ENCODE results near the gene FXN.

DNA sequence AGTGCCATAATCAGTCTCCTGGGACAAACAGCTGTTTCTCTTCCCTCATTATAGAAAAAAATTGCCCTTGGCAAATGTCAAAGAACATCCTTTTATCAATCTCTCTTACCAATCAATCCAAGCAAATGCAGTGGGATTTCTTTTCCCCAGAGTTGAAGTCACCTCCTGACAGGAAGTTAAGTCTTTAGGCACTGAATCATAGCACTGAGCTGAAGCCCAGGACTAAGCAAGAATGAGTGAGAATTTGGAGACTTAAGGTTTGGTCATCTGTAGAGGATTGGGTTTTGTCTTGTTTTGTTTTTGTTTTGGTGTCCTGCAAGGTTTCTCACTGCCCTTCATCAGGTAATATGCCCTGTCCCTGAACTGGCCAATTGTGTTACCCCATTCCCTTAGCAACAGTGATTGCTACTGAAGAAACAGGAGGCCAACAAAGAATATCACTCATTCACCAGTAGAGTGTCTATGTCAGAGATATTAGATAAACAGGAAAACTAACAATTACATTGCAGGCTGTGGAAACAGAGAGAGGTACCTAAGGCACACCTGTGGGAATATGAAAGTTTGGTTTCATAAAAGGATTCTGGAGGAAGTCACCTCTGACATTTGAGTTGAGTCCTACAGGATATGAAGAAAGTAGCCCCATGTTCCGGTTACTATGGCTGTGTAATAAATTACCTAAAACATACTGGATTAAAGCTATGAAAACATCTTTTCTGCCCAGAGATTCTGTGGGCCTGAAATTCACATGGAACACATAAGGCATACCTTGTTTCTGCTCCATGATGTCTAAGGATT lies 4.5 kb upstream of the FXN start:
- TF ChIP-seq, protein P1, sequence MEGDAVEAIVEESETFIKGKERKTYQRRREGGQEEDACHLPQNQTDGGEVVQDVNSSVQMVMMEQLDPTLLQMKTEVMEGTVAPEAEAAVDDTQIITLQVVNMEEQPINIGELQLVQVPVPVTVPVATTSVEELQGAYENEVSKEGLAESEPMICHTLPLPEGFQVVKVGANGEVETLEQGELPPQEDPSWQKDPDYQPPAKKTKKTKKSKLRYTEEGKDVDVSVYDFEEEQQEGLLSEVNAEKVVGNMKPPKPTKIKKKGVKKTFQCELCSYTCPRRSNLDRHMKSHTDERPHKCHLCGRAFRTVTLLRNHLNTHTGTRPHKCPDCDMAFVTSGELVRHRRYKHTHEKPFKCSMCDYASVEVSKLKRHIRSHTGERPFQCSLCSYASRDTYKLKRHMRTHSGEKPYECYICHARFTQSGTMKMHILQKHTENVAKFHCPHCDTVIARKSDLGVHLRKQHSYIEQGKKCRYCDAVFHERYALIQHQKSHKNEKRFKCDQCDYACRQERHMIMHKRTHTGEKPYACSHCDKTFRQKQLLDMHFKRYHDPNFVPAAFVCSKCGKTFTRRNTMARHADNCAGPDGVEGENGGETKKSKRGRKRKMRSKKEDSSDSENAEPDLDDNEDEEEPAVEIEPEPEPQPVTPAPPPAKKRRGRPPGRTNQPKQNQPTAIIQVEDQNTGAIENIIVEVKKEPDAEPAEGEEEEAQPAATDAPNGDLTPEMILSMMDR (IDR thresholded peaks at IDR 0.05), result no peak
- no peak for TF ChIP-seq EZH2 (IDR thresholded peaks at IDR 0.05; ENCODE audit: borderline replicate concordance, insufficient read depth, low read depth, low read length, poor library complexity, severe bottlenecking)

All from B cell (primary cell).